Measurements from ENCODE around the gene ZNF709. TPM values are rescaled to one million over a fixed set of nuclear protein-coding genes. Genes with fewer than 3 reads are reported as not detected.

The ZNF709 gene
- total and polyA plus RNA-seq, 2 of the 13 experiments (the other 11 are each of a cell fraction or from before 2014, with no cell fraction given), result 1.5 to 3.9 TPM

- TF ChIP-seq RERE (CRISPR knock-in tag; IDR thresholded peaks at IDR 0.05; ENCODE audit: low read depth), result no peak
- no peak for TF ChIP-seq ZNF577 (CRISPR knock-in tag; IDR thresholded peaks at IDR 0.05; ENCODE audit: borderline replicate concordance, low read depth)
- TF ChIP-seq XBP1 (CRISPR knock-in tag; IDR thresholded peaks at IDR 0.05), result no peak
- TF ChIP-seq TFE3 (CRISPR knock-in tag; IDR thresholded peaks at IDR 0.05), result no peak
- TF ChIP-seq KMT2B (CRISPR knock-in tag; IDR thresholded peaks at IDR 0.05), result peak; percentile 79; the same call in 1 of the 2 replicates
- TF ChIP-seq RARA (CRISPR knock-in tag; IDR thresholded peaks at IDR 0.05), result peak; percentile 20; the same call in 1 of the 2 replicates
- peak; percentile 89 for TF ChIP-seq ZNF607 (CRISPR knock-in tag; IDR thresholded peaks at IDR 0.05; ENCODE audit: borderline replicate concordance)
- peak; percentile 52; the same call in 1 of the 2 replicates for TF ChIP-seq MAZ (IDR thresholded peaks at IDR 0.05; ENCODE audit: borderline replicate concordance, low read depth, low read length)
- TF ChIP-seq MAZ (CRISPR knock-in tag; IDR thresholded peaks at IDR 0.05; ENCODE audit: low read depth), result peak; percentile 59
- 0 out of 2 replicates have a peak, but pooled peaks have one; percentile 41 for TF ChIP-seq POGZ (CRISPR knock-in tag; IDR thresholded peaks at IDR 0.05)
- TF ChIP-seq THRA (CRISPR knock-in tag; IDR thresholded peaks at IDR 0.05; ENCODE audit: borderline replicate concordance), result 0 out of 2 replicates have a peak, but pooled peaks have one; percentile 49
- TF ChIP-seq KAT7 (CRISPR knock-in tag; IDR thresholded peaks at IDR 0.05; ENCODE audit: borderline replicate concordance), result no peak; the same call in 1 of the 2 replicates
- TF ChIP-seq ZNF333 (CRISPR knock-in tag; IDR thresholded peaks at IDR 0.05; ENCODE audit: borderline replicate concordance), result peak; percentile 63; the same call in 1 of the 2 replicates
- TF ChIP-seq ZNF687 (CRISPR knock-in tag; IDR thresholded peaks at IDR 0.05), result peak; percentile 84
- 0 out of 2 replicates have a peak, but pooled peaks have one; percentile 5 for TF ChIP-seq CCDC6 (CRISPR knock-in tag; IDR thresholded peaks at IDR 0.05)
- peak; percentile 59; the same call in 1 of the 2 replicates for TF ChIP-seq SALL1 (CRISPR knock-in tag; IDR thresholded peaks at IDR 0.05)
Observed at GRCh38 chr19:12484371-12485051, at the start of gene ZNF709 (continued).
